NCI-H2081 (cell line): Measurements from ENCODE around the gene CBX1.

ENCODE experiments used
- DNase-seq, 2 experiments: peaks; one replicate each; lab custom pipeline; 2025; lab: John Stamatoyannopoulos, UW

Gene CBX1

DNA sequence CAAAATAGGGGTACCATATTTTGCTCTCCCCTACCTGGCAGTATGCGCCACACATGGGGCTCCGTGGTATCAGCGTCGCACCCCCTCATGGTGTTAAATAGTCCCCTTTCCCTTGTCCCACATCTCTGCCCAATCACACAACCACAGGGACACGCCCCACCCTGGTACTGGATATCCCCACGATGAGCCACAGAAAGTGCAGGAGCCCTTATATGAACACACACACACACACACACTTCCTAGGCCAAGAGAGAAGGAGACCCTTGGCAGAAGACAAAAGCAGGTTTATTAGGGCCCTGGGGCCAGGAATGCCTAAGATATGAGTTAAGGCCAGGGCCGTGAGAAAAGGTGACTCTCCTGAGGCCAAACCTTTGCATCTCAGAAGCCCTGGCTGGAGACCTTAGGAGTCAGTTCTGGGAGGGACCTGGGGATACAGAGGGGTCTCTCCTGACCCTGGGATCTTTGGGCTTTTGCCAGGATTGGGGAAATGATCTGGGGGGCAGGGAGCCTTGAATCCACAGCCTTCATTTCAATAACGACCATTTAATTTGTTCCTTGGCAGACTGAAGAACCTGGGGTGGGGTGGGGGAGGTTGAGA, 75.3 kb downstream of the CBX1 start:
- no peak for DNase-seq

DNA sequence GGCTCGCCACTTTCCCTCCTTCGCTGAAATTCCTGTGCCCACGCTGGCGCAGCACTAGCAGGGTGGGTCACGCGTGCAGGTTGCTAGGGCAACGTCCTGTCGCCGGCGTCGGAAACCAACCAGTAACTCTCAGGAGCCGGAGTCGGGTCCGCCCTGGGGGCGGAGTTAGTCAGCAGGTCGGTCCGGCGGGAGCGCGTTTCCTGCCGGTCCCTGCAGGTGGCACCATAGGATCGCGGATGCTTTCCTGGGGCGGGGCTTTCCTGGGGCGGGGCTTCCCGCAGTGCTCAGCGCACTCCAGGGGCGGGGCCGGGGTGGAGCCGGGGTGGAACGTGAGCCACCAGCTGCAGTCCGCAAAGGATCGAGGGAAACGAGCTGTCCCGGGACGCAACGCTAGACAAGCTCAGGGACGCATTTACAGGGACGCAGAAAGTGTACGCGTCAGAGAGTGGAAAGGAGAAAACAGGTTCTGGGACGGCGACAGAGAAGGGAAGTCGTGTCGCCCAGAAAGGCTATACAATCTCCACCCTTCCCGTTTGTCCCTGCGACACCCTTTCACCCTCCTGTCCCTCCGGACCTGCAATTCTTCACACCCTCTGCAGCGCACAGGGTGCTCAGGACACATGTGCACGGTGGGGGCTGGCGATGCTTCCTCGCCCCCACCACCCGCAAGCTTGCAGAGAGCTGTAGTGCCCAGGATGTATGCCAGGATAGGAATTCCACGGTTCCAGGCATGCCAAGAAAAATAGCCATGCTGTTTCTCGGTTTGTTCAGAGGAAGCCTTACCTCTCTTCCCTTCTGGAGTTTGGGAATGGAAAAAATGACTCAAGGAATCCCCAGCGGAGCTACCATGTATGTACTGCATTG, 76.0 kb downstream of the CBX1 start:
- DNase-seq, result peak; percentile 97 to 98

DNA sequence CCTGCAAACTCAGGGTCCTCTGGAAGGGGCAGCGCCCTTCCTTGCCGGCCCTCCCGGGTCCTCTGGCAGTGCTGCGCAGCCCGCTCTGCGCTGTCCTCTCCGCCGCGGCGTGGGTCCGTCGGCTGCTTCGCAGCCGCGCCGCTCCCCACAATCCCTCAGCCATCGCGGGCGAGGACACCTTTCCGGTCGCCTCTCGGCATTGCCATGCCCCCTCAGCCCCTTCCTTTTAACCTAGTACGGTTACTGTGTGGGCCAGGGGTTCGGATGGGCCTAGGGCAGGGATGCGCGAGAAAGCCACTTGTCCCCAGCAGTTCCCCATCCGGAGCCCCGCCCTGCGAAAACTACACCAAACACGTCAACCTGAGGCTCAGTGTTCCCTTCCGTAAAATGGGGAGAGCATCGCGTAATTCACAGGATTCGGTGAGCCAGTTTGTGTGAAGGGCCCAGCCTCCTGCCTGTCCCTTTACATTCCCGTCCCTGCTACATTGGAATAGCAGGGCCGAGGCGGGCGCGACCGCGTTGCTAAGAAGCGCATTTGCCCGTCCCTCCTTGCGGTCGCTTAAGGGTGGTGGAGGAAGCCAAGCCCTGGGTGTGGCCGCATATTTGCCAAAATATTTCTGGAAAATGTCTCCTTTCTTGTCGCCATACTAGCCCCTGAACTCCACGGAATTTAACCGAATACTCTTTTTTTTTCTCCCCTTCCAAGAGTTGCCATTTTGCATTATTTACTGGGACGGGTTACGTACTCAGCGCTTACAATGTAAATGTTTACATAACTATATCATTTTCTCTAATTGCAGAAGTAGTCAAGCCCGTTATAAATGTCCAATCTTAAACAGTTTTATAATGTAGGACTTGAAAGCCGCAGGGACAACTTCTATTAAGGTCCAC, 76.9 kb downstream of the CBX1 start:
- peak; percentile 58 to 64 for DNase-seq

DNA sequence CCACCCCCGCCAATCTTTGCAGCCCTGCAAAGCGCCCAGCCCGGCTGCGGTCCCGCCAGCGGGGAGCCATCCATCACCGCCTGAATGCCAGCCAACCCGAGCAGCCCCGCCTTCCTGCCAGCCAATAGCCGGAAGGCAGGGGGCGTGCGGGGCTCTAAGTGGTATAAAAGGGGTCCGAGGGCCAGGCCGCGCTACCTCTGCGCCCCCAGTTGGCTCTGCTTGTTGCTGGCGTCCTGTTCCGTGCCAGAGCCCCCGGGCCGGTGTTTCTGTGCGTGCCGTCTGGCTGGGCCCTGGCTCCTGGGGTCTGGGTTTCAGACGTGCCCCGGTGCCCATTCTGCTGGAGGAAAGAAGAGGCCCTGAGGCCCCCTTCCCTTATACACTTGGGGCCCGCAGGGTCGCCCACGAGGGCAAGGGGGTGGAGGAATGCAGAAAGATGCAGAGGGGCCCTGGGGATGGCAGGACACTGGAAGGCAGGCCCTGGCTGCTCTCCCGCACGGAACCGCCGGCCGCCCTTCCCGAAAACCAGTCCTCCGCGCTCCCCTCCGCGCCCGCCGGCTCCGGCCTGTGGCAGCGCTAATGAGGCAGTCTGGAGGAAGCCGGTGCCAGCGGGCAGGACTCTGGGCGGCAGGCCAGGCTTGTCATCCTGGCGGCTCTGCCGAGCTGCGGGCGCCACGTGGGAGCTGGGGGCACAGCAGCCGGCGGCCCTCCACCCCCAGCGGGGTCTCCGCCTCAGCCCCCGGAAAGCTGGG, 77.7 kb downstream of the CBX1 start:
- DNase-seq, result peak; percentile 85 to 93

DNA sequence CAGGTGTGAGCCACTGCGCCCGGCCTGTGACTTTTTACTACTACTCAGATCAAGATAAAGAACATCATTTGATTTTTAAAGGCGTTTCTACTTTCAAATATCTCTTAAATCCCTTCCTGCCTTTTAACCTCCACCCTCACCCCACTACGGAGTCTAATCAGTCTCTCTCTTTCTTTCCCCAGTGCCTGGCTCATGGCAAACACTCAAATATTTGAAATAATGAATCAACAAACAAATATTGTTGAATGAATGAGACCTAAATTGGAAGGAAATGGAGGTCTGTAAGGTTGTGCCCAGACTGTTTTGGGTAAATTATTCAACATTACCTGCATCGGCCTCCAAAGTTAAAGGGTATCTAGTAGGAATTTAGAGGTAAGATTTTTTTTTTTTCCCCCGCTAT, 78.4 kb downstream of the CBX1 start:
- no peak for DNase-seq

DNA sequence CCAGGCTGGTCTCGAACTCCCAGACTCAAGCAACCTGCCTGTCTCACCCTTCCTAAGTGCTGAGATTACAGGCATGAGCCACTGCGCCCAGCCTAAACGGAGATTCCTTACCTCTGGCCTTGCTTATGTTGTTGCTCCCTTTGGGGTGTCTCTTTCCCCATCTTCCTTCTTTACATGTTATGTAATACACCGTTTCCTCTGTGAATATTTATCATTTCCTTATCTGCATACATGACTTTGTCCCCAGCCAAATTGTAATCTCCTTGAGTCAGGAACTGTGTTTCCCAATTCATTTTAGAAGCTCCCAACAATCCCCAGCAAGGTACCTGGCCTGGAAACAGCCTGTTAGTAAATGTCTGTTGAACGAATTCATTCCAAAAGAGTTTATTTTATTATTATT, 79.3 kb downstream of the CBX1 start:
- no peak for DNase-seq
